ENCODE results near the gene SNRPD3.

The SNRPD3 gene

GRCh38 chr22:24583221-24584165 is 27.7 kb downstream of the SNRPD3 start:
- no peak overlapping the region for H3K4me3 ChIP-seq (ENCODE audit: low read depth in 1 of 2, low read length in 2 of 2)
- no peaks in the 10 kb centered on the region for H3K9me3 ChIP-seq (ENCODE audit: control insufficient read depth in 1 of 2, low read length in 2 of 2)
- peak overlapping the region; percentile 8 to 43 for H3K9ac ChIP-seq (ENCODE audit: low read depth in 1 of 2, low read length in 2 of 2)
- H3K4me1 ChIP-seq (ENCODE audit: control insufficient read depth in 1 of 2, insufficient read depth in 2 of 2, low read length in 2 of 2): peaks cover 28 to 39% of the 10 kb centered on the region in 2 donors
- no peak overlapping the region for H3K27ac ChIP-seq (ENCODE audit: low read depth, low read length)
- no peaks in the 10 kb centered on the region for H3K27me3 ChIP-seq (ENCODE audit: control insufficient read depth in 1 of 2, insufficient read depth in 2 of 2, low read length in 2 of 2)
- H3K36me3 ChIP-seq (ENCODE audit: control insufficient read depth in 1 of 2, insufficient read depth in 2 of 2, low read length in 2 of 2): peaks cover 0 to 22% of the 10 kb centered on the region in 2 donors

- H3K9ac ChIP-seq (ENCODE audit: low read depth in 1 of 2, low read length in 2 of 2): peak overlapping the region in 1 of 2 donors; percentile 8
- no peaks in the 10 kb centered on the region for H3K9me3 ChIP-seq (ENCODE audit: control insufficient read depth in 1 of 2, low read length in 2 of 2)
- no peaks in the 10 kb centered on the region for H3K27me3 ChIP-seq (ENCODE audit: control insufficient read depth in 1 of 2, insufficient read depth in 2 of 2, low read length in 2 of 2)
- H3K27ac ChIP-seq (ENCODE audit: low read depth, low read length): no peak overlapping the region
- H3K4me1 ChIP-seq (ENCODE audit: control insufficient read depth in 1 of 2, insufficient read depth in 2 of 2, low read length in 2 of 2): peaks cover 20 to 31% of the 10 kb centered on the region in 2 donors
- no peak overlapping the region for H3K4me3 ChIP-seq (ENCODE audit: low read depth in 1 of 2, low read length in 2 of 2)
- peaks cover 0 to 22% of the 10 kb centered on the region in 2 donors for H3K36me3 ChIP-seq (ENCODE audit: control insufficient read depth in 1 of 2, insufficient read depth in 2 of 2, low read length in 2 of 2)
These were observed 28.5 kb downstream of the SNRPD3 start for GRCh38 chr22:24584166-24584790.

GRCh38 chr22:24584871-24585411 is 29.1 kb downstream of the SNRPD3 start:
- H3K27ac ChIP-seq (ENCODE audit: low read depth, low read length): no peak overlapping the region
- H3K27me3 ChIP-seq (ENCODE audit: control insufficient read depth in 1 of 2, insufficient read depth in 2 of 2, low read length in 2 of 2): no peaks in the 10 kb centered on the region
- H3K9ac ChIP-seq (ENCODE audit: low read depth in 1 of 2, low read length in 2 of 2): no peak overlapping the region
- no peak overlapping the region for H3K4me3 ChIP-seq (ENCODE audit: low read depth in 1 of 2, low read length in 2 of 2)
- no peaks in the 10 kb centered on the region for H3K9me3 ChIP-seq (ENCODE audit: control insufficient read depth in 1 of 2, low read length in 2 of 2)
- peaks cover 18 to 27% of the 10 kb centered on the region in 2 donors for H3K4me1 ChIP-seq (ENCODE audit: control insufficient read depth in 1 of 2, insufficient read depth in 2 of 2, low read length in 2 of 2)
- peaks cover 0 to 22% of the 10 kb centered on the region in 2 donors for H3K36me3 ChIP-seq (ENCODE audit: control insufficient read depth in 1 of 2, insufficient read depth in 2 of 2, low read length in 2 of 2)

- Histone ChIP-seq H3K9ac (ENCODE audit: low read depth in 1 of 2, low read length in 2 of 2) (no peak overlapping the region), H3K27me3 (ENCODE audit: control insufficient read depth in 1 of 2, insufficient read depth in 2 of 2, low read length in 2 of 2) (no peaks in the 10 kb centered on the region), H3K27ac (ENCODE audit: low read depth, low read length) (no peak overlapping the region), H3K9me3 (ENCODE audit: control insufficient read depth in 1 of 2, low read length in 2 of 2) (no peaks in the 10 kb centered on the region), H3K4me3 (ENCODE audit: low read depth in 1 of 2, low read length in 2 of 2) (no peak overlapping the region), H3K36me3 (ENCODE audit: control insufficient read depth in 1 of 2, insufficient read depth in 2 of 2, low read length in 2 of 2) (peaks cover 0 to 22% of the 10 kb centered on the region in 2 donors), H3K4me1 (ENCODE audit: control insufficient read depth in 1 of 2, insufficient read depth in 2 of 2, low read length in 2 of 2) (peaks cover 18 to 22% of the 10 kb centered on the region in 2 donors)
These were observed 29.7 kb downstream of the SNRPD3 start for GRCh38 chr22:24585461-24585860.

GRCh38 chr22:24585927-24586546 is 30.2 kb downstream of the SNRPD3 start:
- Histone ChIP-seq H3K27me3 (ENCODE audit: control insufficient read depth in 1 of 2, insufficient read depth in 2 of 2, low read length in 2 of 2) (no peaks in the 10 kb centered on the region), H3K9ac (ENCODE audit: low read depth in 1 of 2, low read length in 2 of 2) (no peak overlapping the region), H3K36me3 (ENCODE audit: control insufficient read depth in 1 of 2, insufficient read depth in 2 of 2, low read length in 2 of 2) (peaks cover 0 to 22% of the 10 kb centered on the region in 2 donors), H3K4me1 (ENCODE audit: control insufficient read depth in 1 of 2, insufficient read depth in 2 of 2, low read length in 2 of 2) (peaks cover 18 to 19% of the 10 kb centered on the region in 2 donors), H3K27ac (ENCODE audit: low read depth, low read length) (no peak overlapping the region), H3K4me3 (ENCODE audit: low read depth in 1 of 2, low read length in 2 of 2) (no peak overlapping the region), H3K9me3 (ENCODE audit: control insufficient read depth in 1 of 2, low read length in 2 of 2) (no peaks in the 10 kb centered on the region)

- H3K4me1 ChIP-seq (ENCODE audit: control insufficient read depth in 1 of 2, insufficient read depth in 2 of 2, low read length in 2 of 2): peaks cover 18 to 22% of the 10 kb centered on the region in 2 donors
- no peak overlapping the region for H3K27ac ChIP-seq (ENCODE audit: low read depth, low read length)
- no peaks in the 10 kb centered on the region for H3K27me3 ChIP-seq (ENCODE audit: control insufficient read depth in 1 of 2, insufficient read depth in 2 of 2, low read length in 2 of 2)
- no peaks in the 10 kb centered on the region for H3K9me3 ChIP-seq (ENCODE audit: control insufficient read depth in 1 of 2, low read length in 2 of 2)
- peaks cover 0 to 22% of the 10 kb centered on the region in 2 donors for H3K36me3 ChIP-seq (ENCODE audit: control insufficient read depth in 1 of 2, insufficient read depth in 2 of 2, low read length in 2 of 2)
- H3K9ac ChIP-seq (ENCODE audit: low read depth in 1 of 2, low read length in 2 of 2): no peak overlapping the region
- H3K4me3 ChIP-seq (ENCODE audit: low read depth in 1 of 2, low read length in 2 of 2): no peak overlapping the region
These were observed 31.5 kb downstream of the SNRPD3 start for GRCh38 chr22:24587251-24587650.

GRCh38 chr22:24587948-24588347 is 32.1 kb downstream of the SNRPD3 start:
- Histone ChIP-seq H3K9ac (ENCODE audit: low read depth in 1 of 2, low read length in 2 of 2) (no peak overlapping the region), H3K36me3 (ENCODE audit: control insufficient read depth in 1 of 2, insufficient read depth in 2 of 2, low read length in 2 of 2) (peaks cover 0 to 22% of the 10 kb centered on the region in 2 donors), H3K4me1 (ENCODE audit: control insufficient read depth in 1 of 2, insufficient read depth in 2 of 2, low read length in 2 of 2) (peaks cover 17 to 23% of the 10 kb centered on the region in 2 donors), H3K4me3 (ENCODE audit: low read depth in 1 of 2, low read length in 2 of 2) (no peak overlapping the region), H3K27ac (ENCODE audit: low read depth, low read length) (no peak overlapping the region), H3K27me3 (ENCODE audit: control insufficient read depth in 1 of 2, insufficient read depth in 2 of 2, low read length in 2 of 2) (no peaks in the 10 kb centered on the region), H3K9me3 (ENCODE audit: control insufficient read depth in 1 of 2, low read length in 2 of 2) (no peaks in the 10 kb centered on the region)

- peaks cover 13 to 23% of the 10 kb centered on the region in 2 donors for H3K4me1 ChIP-seq (ENCODE audit: control insufficient read depth in 1 of 2, insufficient read depth in 2 of 2, low read length in 2 of 2)
- H3K9me3 ChIP-seq (ENCODE audit: control insufficient read depth in 1 of 2, low read length in 2 of 2): no peaks in the 10 kb centered on the region
- peaks cover 0 to 22% of the 10 kb centered on the region in 2 donors for H3K36me3 ChIP-seq (ENCODE audit: control insufficient read depth in 1 of 2, insufficient read depth in 2 of 2, low read length in 2 of 2)
- H3K27me3 ChIP-seq (ENCODE audit: control insufficient read depth in 1 of 2, insufficient read depth in 2 of 2, low read length in 2 of 2): no peaks in the 10 kb centered on the region
- H3K4me3 ChIP-seq (ENCODE audit: low read depth in 1 of 2, low read length in 2 of 2): no peak overlapping the region
- no peak overlapping the region for H3K9ac ChIP-seq (ENCODE audit: low read depth in 1 of 2, low read length in 2 of 2)
- H3K27ac ChIP-seq (ENCODE audit: low read depth, low read length): no peak overlapping the region
These were observed 32.6 kb downstream of the SNRPD3 start for GRCh38 chr22:24588381-24588756.

GRCh38 chr22:24588757-24589481 is 33.1 kb downstream of the SNRPD3 start:
- Histone ChIP-seq H3K27me3 (ENCODE audit: control insufficient read depth in 1 of 2, insufficient read depth in 2 of 2, low read length in 2 of 2) (no peaks in the 10 kb centered on the region), H3K9ac (ENCODE audit: low read depth in 1 of 2, low read length in 2 of 2) (no peak overlapping the region), H3K27ac (ENCODE audit: low read depth, low read length) (no peak overlapping the region), H3K9me3 (ENCODE audit: control insufficient read depth in 1 of 2, low read length in 2 of 2) (no peaks in the 10 kb centered on the region), H3K4me1 (ENCODE audit: control insufficient read depth in 1 of 2, insufficient read depth in 2 of 2, low read length in 2 of 2) (peaks cover 11 to 23% of the 10 kb centered on the region in 2 donors), H3K36me3 (ENCODE audit: control insufficient read depth in 1 of 2, insufficient read depth in 2 of 2, low read length in 2 of 2) (peaks cover 0 to 22% of the 10 kb centered on the region in 2 donors), H3K4me3 (ENCODE audit: low read depth in 1 of 2, low read length in 2 of 2) (no peak overlapping the region)

Data from duodenal mucosa (tissue), 2 donors.